A549 (cell line): ENCODE measurements around the gene GRIK5. TPM values are rescaled to one million over a fixed set of nuclear protein-coding genes. Genes with fewer than 3 reads are reported as not detected.

Experiments
- ATAC-seq, 2 experiments: fragments of 200-7000 bp in 1 of 2; fragments of >200 bp in 1 of 2; cut with Nextera tagmentation in 1 of 2; cut with Tn5 transposase in 1 of 2; 3 replicates each; pipeline versions ENCODE4 v1.8.0 to v1.9.1; 2018 to 2020; ENCODE audit warnings: mild to moderate bottlenecking in 1 of 2, moderate library complexity in 1 of 2
- CTCF ChIA-PET: fragments of 300-600 bp; sonication (Branson Sonifier 250); formaldehyde crosslinking; extraction: SDS; loops from one replicate; lab custom pipeline; 2021; ENCODE audit warnings: antibody characterized with exemption, inconsistent platforms; lab: Yijun Ruan, JAX
- POLR2A ChIA-PET: fragments of 350-600 bp; formaldehyde crosslinking; extraction: SDS; loops from one replicate; lab custom pipeline; 2021; ENCODE audit warnings: antibody characterized with exemption, inconsistent platforms; lab: Yijun Ruan, JAX
- DNase-seq, 2 experiments: peaks; one replicate each; pipeline versions ENCODE4 v3.0.0 to v3.0.0-alpha.2; 2011 to 2016; ENCODE audit warnings: low read depth in 1 of 2, low spot score in 1 of 2
- FAIRE-seq: peaks from 2 replicates; lab custom pipeline; 2011; peaks lifted over from hg19 to GRCh38; lab: Jason Lieb, UNC
- H3K27ac ChIP-seq, 2 experiments: fragments of >200 bp; sonication (Bioruptor Twin); formaldehyde crosslinking; 3 replicates each; pipeline ENCODE4 v1.5.1; 2016 to 2017
- H3K4me1 ChIP-seq: fragments of >200 bp; sonication (Bioruptor Twin); formaldehyde crosslinking; 3 replicates; pipeline ENCODE4 v1.6.1; 2016
- H3K4me2 ChIP-seq: fragments of >200 bp; sonication (Bioruptor Twin); formaldehyde crosslinking; 3 replicates; pipeline ENCODE4 v1.6.1; 2016
- H3K4me3 ChIP-seq: fragments of >200 bp; sonication (Bioruptor Twin); formaldehyde crosslinking; 3 replicates; pipeline ENCODE4 v1.5.1; 2016
- H3K9me3 ChIP-seq: fragments of >200 bp; sonication (Bioruptor Twin); formaldehyde crosslinking; 3 replicates; pipeline ENCODE4 v1.6.1; 2016
- BCL3 ChIP-seq: fragments of >200 bp; sonication (Bioruptor Twin); formaldehyde crosslinking; IDR thresholded peaks from 3 replicates; pipeline ENCODE4 v1.6.1; 2016
- BHLHE40 ChIP-seq: IDR thresholded peaks from 2 replicates; pipeline ENCODE4 v1.6.1; 2012; ENCODE audit warnings: low read depth, low read length, inconsistent platforms
- CBX2 ChIP-seq: fragments of 200-600 bp; sonication (generic); IDR thresholded peaks from 2 replicates; pipeline ENCODE4 v1.6.1; 2016; ENCODE audit warnings: low read depth, mild to moderate bottlenecking, borderline replicate concordance
- CTCF ChIP-seq: fragments of >200 bp; sonication (Bioruptor Twin); formaldehyde crosslinking; IDR thresholded peaks from 3 replicates; pipeline ENCODE4 v1.5.1; 2016
- EHF ChIP-seq: fragments of 250-450 bp; sonication (Bioruptor Pico); IDR thresholded peaks from 2 replicates; pipeline ENCODE4 v1.5.0; 2020; ENCODE audit warnings: mild to moderate bottlenecking
- EP300 ChIP-seq, 2 experiments: fragments of >200 bp; sonication (Bioruptor Twin); formaldehyde crosslinking; IDR thresholded peaks; 2 replicates in 1 of 2; 3 replicates in 1 of 2; pipeline ENCODE4 v1.6.1; 2016 to 2017
- FOSL2 ChIP-seq, 2 experiments: fragments of 450-650 bp in 1 of 2; fragments of >200 bp in 1 of 2; sonication (Bioruptor Twin) in 1 of 2; formaldehyde crosslinking; IDR thresholded peaks; 2 replicates each; pipeline versions ENCODE4 v1.5.0 to v1.6.1; 2016 to 2020; ENCODE audit warnings: mild to moderate bottlenecking in 1 of 2, moderate library complexity in 1 of 2
- FOXS1 ChIP-seq: fragments of 250-450 bp; sonication (Bioruptor Pico); IDR thresholded peaks from 2 replicates; pipeline ENCODE4 v1.5.0; 2020; ENCODE audit warnings: mild to moderate bottlenecking, moderate library complexity
- HES2 ChIP-seq: fragments of >200 bp; sonication (Bioruptor Twin); formaldehyde crosslinking; IDR thresholded peaks from 2 replicates; pipeline ENCODE4 v1.6.1; 2016
- HEYL ChIP-seq: fragments of 250-450 bp; sonication (Bioruptor Pico); IDR thresholded peaks from 2 replicates; pipeline ENCODE4 v1.8.0; 2021; ENCODE audit warnings: mild to moderate bottlenecking, moderate library complexity
- HOXA7 ChIP-seq: fragments of 250-450 bp; sonication (Bioruptor Pico); IDR thresholded peaks from 2 replicates; pipeline ENCODE4 v1.5.0; 2020; ENCODE audit warnings: mild to moderate bottlenecking, moderate library complexity
- HOXB5 ChIP-seq: fragments of 250-450 bp; sonication (Bioruptor Pico); IDR thresholded peaks from 2 replicates; pipeline ENCODE4 v1.5.0; 2020; ENCODE audit warnings: mild to moderate bottlenecking, moderate library complexity
- JUNB ChIP-seq: fragments of >200 bp; sonication (Bioruptor Twin); formaldehyde crosslinking; IDR thresholded peaks from 2 replicates; pipeline ENCODE4 v1.6.1; 2016
- KDM1A ChIP-seq: fragments of 200-600 bp; sonication (generic); IDR thresholded peaks from 2 replicates; pipeline ENCODE4 v1.6.1; 2016; ENCODE audit warnings: low read depth, mild to moderate bottlenecking
- KDM5A ChIP-seq: fragments of 200-600 bp; sonication (generic); IDR thresholded peaks from 2 replicates; pipeline ENCODE4 v1.6.1; 2016; ENCODE audit warnings: antibody characterized with exemption, mild to moderate bottlenecking
- MYC ChIP-seq: IDR thresholded peaks from 2 replicates; pipeline ENCODE4 v1.6.1; 2012; ENCODE audit warnings: mild to moderate bottlenecking, inconsistent platforms, low read length, improper control_type of control experiment, borderline replicate concordance
- NPAS2 ChIP-seq: fragments of 250-450 bp; sonication (Bioruptor Pico); IDR thresholded peaks from 2 replicates; pipeline ENCODE4 v1.8.0; 2022; ENCODE audit warnings: mild to moderate bottlenecking, moderate library complexity, borderline replicate concordance
- RAD21 ChIP-seq, 2 experiments: fragments of >200 bp in 1 of 2; sonication (Bioruptor Twin) in 1 of 2; formaldehyde crosslinking in 1 of 2; IDR thresholded peaks in 1 of 2; conservative IDR thresholded peaks in 1 of 2; 2 replicates in 1 of 2; 3 replicates in 1 of 2; pipeline ENCODE4 v1.6.1; 2012 to 2018; ENCODE audit warnings: inconsistent platforms in 1 of 2
- REST ChIP-seq: fragments of 200-600 bp; sonication (generic); IDR thresholded peaks from 2 replicates; pipeline ENCODE4 v1.6.1; 2016; ENCODE audit warnings: antibody characterized with exemption, mild to moderate bottlenecking, moderate library complexity
- RNF2 ChIP-seq: fragments of 200-600 bp; sonication (generic); IDR thresholded peaks from 2 replicates; pipeline ENCODE4 v1.6.1; 2016; ENCODE audit warnings: low read depth, mild to moderate bottlenecking, antibody characterized with exemption, moderate library complexity, borderline replicate concordance
- TP53 ChIP-seq: fragments of 250-450 bp; sonication (Bioruptor Pico); IDR thresholded peaks from 2 replicates; pipeline ENCODE4 v1.5.0; 2021; ENCODE audit warnings: mild to moderate bottlenecking, moderate library complexity
- ZC3H11A ChIP-seq: fragments of 450-650 bp; IDR thresholded peaks from 2 replicates; pipeline ENCODE4 v1.6.1; 2014; ENCODE audit warnings: antibody characterized with exemption, mild to moderate bottlenecking
- ZFP36 ChIP-seq: fragments of 450-650 bp; IDR thresholded peaks from 2 replicates; pipeline ENCODE4 v1.6.1; 2014; ENCODE audit warnings: borderline replicate concordance; ENCODE audit not compliant: partially characterized antibody
- ZNF302 ChIP-seq: fragments of 250-450 bp; sonication (Bioruptor Pico); IDR thresholded peaks from 2 replicates; pipeline ENCODE4 v1.9.0; 2021; ENCODE audit warnings: inconsistent platforms, mild to moderate bottlenecking, moderate library complexity
- ZSCAN20 ChIP-seq: fragments of 250-450 bp; sonication (Bioruptor Pico); IDR thresholded peaks from 2 replicates; pipeline ENCODE4 v1.8.0; 2022; ENCODE audit warnings: mild to moderate bottlenecking, moderate library complexity
- WGBS: methylation state at CpG from one replicate; pipeline ENCODE4 v1.1.6; 2017; ENCODE audit errors: missing lambda C conversion rate; 5-methylcytosine and 5-hydroxymethylcytosine counted together
- polyA minus RNA-seq: library from RNA; depleted of rRNA, polyadenylated mRNA; stranded (reverse); fragments of >200 nt; gene quantifications from 2 replicates; pipeline ENCODE4 v1.2.3, GENCODE V29; 2011; rRNA and poly(A)+ RNA removed
- polyA plus RNA-seq, 4 experiments: library from polyadenylated mRNA; depleted of rRNA in 3 of 4; stranded (reverse); fragments of >200 nt; fragmentation: RNase III in 1 of 4; extraction: RNeasy Plus Mini Kit Qiagen cat#74134 plus additional on column Dnase treatment in 1 of 4; gene quantifications; 2 replicates in 3 of 4; 3 replicates in 1 of 4; pipeline ENCODE4 v1.2.3, GENCODE V29; 2011 to 2017

The GRIK5 gene
- polyA plus RNA-seq (2011; rRNA removed): 0.22 and 0.42 TPM in 2 replicates
- polyA plus RNA-seq (2012; cell fraction: cytosol; rRNA removed): 0.26 and 0.32 TPM in 2 replicates
- 1.6 and 2.0 TPM in 2 replicates for polyA plus RNA-seq (2012; cell fraction: nucleus; rRNA removed)
- 0.30 to 0.54 TPM (median 0.45 TPM) in 3 replicates for polyA plus RNA-seq (2017; fragmentation: RNase III; extraction: RNeasy Plus Mini Kit Qiagen cat#74134 plus additional on column Dnase treatment)
- 0.12 and 0.34 TPM in 2 replicates for polyA minus RNA-seq

- no peak for FAIRE-seq
- Histone ChIP-seq H3K4me1 (peaks cover 3% of the 10 kb centered on the region; the same call in 2 of the 3 replicates), H3K27ac (0 out of 6 replicates have a peak within 1 kb of the TSS, but pooled peaks of 1 of the 2 experiments have one; percentile 24), H3K4me3 (no peak within 1 kb of the TSS), H3K9me3 (no peaks in the 10 kb centered on the region), H3K4me2 (no peak within 1 kb of the TSS)
- no peak for ATAC-seq
- no peak for DNase-seq
- TF ChIP-seq BHLHE40 (no peak), TP53 (CRISPR knock-in tag) (no peak), CTCF (no peak), HES2 (no peak), HOXA7 (CRISPR knock-in tag) (no peak), CBX2 (no peak), JUNB (no peak), HOXB5 (CRISPR knock-in tag) (no peak), ZSCAN20 (no peak), BCL3 (no peak), NPAS2 (CRISPR knock-in tag) (no peak), EHF (CRISPR knock-in tag) (no peak), REST (no peak), KDM5A (no peak), MYC (no peak)
- ChIA-PET POLR2A (no interaction called here), CTCF (interaction anchor here (0.6 to 1.0 kb wide), 2 partner anchors 35 to 132 kb away, joined by 4 read pairs; no protein-coding TSS in a partner anchor)
- WGBS: 80% methylated on average over 21 of the region's 29 CpGs
Observed at GRCh38 chr19:42069619-42070351, at the start of gene GRIK5. GRIK5 (minus strand) TSS chr19:42070206; CDS start chr19:42065770, 4,436 bp downstream.

GRCh38 chr19:42117076-42117475 lies 47.1 kb upstream of the GRIK5 start:
- 74% methylated on average over 6 of the region's 6 CpGs for WGBS
- Histone ChIP-seq H3K4me2 (no peak overlapping the region), H3K9me3 (no peaks in the 10 kb centered on the region), H3K27ac (no peak overlapping the region), H3K4me1 (peaks cover 36% of the 10 kb centered on the region), H3K4me3 (no peak overlapping the region)
- DNase-seq: no peak
- ChIA-PET CTCF (interaction anchor here (0.6 to 32.8 kb wide), 9 partner anchors 8 to 179 kb away, joined by 3 to 678 read pairs (median 213); partner anchors contain the start of genes GSK3A and POU2F2), POLR2A (no interaction called here)
- no peak for ATAC-seq
- no peak for FAIRE-seq
- TF ChIP-seq BCL3 (no peak), HEYL (CRISPR knock-in tag) (no peak), RNF2 (no peak), RAD21 (conservative IDR thresholded peaks at IDR 0.05 in 1 of 2, IDR thresholded peaks at IDR 0.05 in 1 of 2) (no peak), FOSL2 (IDR thresholded peaks at IDR 0.05) (no peak), FOSL2 (CRISPR knock-in tag; IDR thresholded peaks at IDR 0.05) (no peak), ZNF302 (no peak), EP300 (IDR thresholded peaks at IDR 0.05) (no peak), TP53 (CRISPR knock-in tag) (no peak), ZC3H11A (no peak), ZFP36 (no peak), KDM1A (no peak), FOXS1 (no peak)
